Fibroblast of pulmonary artery (primary cell): Measurements from ENCODE around the gene IFNG.

ENCODE experiments used
- DNase-seq: peaks from one replicate; pipeline ENCODE4 v3.0.0-alpha.2; 2010; ENCODE audit warnings: low read depth
- H3K4me3 ChIP-seq: replicated peaks from 2 replicates; pipeline ENCODE4 v1.5.1; 2011; ENCODE audit warnings: low read depth, mild to moderate bottlenecking, control low read depth, low read length, moderate library complexity
- TF ChIP-seq, protein P1 (sequence below): IDR thresholded peaks from 2 replicates; pipeline ENCODE4 v1.5.1; 2011; ENCODE audit warnings: mild to moderate bottlenecking, control low read depth, low read length, inconsistent platforms; ENCODE audit errors: missing control alignments

IFNG gene

DNA sequence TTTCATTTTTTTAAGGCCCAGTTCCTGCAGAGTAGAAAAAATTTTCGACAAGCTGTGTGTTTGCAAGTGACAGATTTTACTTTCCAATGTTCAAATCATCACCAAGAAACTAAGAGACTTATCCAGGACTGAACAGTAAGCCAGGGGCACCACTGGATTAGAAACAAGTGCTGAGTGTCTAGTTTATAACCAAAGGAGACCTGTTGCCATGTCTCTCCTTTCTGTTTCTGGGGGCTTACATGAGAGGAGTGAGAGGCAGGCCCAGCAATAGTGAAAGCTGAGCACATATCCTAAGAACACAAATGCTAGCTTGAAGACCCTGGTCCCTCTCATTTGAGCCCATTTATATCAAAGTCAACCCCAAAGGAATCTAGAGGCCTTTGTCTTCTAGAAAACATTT, 2.9 kb downstream of the IFNG start:
- no peak for DNase-seq
- TF ChIP-seq, protein P1, sequence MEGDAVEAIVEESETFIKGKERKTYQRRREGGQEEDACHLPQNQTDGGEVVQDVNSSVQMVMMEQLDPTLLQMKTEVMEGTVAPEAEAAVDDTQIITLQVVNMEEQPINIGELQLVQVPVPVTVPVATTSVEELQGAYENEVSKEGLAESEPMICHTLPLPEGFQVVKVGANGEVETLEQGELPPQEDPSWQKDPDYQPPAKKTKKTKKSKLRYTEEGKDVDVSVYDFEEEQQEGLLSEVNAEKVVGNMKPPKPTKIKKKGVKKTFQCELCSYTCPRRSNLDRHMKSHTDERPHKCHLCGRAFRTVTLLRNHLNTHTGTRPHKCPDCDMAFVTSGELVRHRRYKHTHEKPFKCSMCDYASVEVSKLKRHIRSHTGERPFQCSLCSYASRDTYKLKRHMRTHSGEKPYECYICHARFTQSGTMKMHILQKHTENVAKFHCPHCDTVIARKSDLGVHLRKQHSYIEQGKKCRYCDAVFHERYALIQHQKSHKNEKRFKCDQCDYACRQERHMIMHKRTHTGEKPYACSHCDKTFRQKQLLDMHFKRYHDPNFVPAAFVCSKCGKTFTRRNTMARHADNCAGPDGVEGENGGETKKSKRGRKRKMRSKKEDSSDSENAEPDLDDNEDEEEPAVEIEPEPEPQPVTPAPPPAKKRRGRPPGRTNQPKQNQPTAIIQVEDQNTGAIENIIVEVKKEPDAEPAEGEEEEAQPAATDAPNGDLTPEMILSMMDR = no peak
- H3K4me3 ChIP-seq = no peak overlapping the region

DNA sequence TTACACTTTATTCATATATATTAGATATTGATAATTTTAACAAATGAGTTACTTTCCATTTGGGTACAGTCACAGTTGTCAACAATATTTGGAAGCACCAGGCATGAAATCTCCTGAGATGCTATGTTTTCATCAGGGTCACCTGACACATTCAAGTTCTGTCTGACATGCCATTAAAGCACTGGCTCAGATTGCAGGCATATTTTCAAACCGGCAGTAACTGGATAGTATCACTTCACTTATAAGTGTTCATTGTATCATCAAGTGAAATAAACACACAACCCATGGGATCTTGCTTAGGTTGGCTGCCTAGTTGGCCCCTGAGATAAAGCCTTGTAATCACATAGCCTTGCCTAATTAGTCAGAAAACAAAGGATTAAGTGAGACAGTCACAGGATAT, 4.8 kb downstream of the IFNG start:
- no peak overlapping the region for H3K4me3 ChIP-seq
- no peak for DNase-seq
- TF ChIP-seq, protein P1 = no peak

DNA sequence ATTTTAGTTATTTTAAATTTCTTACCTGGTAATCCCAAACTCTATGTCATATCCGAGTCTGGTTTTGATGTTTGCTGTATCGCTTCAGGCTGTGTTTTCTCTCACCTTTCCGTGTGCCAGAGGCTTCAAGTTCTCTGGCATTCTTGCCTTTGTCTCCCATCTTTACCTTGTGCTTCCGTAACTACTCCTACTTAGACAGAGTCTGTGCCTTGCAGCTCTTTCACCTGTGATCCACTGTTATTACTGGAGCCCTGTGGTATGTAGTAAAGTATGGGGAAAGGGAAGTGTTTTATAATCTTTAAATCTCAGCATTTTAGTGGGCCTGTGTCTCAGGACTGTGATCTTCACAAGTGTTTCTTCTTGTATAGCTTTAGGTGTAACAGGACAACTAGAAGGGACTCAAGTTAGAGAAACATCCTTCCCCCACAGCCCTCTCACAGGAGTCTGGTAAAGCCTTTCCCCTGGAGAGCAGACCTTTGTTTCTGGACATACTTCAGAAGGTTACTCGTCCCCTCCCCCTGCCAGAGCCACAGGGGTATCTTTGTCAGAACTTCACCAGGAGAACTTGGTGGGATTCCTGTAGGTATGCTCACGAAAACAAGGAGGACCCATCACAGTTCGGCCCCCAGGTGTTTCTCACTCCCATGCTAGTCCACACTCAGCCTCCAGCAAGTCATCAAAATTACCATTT, 11.1 kb downstream of the IFNG start:
- no peak overlapping the region for H3K4me3 ChIP-seq
- no peak for DNase-seq
- TF ChIP-seq, protein P1 = no peak

DNA sequence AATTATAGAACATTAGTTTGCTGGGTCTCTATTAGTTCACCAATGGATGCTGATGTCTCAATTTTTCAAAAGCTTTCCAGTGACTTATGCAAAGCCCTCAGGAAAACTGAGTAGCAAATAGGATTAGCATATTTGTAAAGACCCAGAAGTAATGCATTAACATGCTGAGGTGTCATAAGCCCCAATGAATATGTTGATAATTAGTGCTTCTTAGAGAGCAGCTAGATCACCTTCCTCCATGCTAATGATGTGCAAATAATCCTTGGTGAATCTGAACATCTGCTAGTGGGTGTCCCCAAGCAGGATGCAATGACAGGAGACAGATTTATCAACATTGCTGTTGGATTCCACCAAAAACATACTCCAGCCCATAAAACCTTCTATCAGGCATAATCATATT, 19.0 kb downstream of the IFNG start:
- TF ChIP-seq, protein P1 = no peak
- H3K4me3 ChIP-seq = no peak overlapping the region

DNA sequence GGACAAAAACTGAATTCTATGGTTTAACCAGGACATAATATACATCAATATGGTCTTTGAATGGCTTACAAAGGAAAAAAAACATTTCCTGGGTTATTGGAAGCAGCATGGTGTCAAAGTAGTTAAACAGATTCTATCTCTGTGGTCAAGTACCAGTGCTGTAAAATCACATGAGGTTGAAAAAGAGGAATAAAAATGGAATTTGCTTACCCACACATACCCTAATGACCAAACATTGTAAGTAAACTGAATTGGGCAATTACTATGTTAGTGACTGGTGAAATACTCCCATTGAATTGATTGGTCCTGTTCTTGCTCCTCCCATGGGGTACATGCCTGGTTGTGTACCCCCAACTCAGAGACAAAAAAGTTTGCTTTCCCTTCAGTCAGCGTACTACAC, 19.6 kb downstream of the IFNG start:
- no peak for DNase-seq
- no peak overlapping the region for H3K4me3 ChIP-seq
- TF ChIP-seq, protein P1 = no peak

More for the DNA sequence above, 19.0 kb downstream of the IFNG start:
- no peak for DNase-seq

DNA sequence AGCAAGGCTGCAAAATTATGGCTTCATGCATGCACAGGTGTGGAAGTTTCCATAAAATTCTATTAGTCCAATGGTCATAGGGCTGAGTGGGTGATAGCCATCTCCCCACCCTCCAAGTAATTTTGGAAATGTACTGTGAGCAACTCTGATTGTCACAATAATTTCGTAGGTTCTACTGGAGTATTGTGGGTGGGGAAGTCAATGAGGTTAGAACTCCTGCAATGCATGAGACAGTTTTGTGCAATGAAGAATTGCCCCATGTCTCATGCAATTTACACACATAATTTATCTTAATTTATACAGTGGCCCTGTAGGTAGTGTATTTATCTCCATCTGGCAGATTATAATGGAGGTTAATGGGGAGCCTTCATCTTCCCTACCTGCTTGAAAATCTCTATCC, 20.5 kb downstream of the IFNG start:
- no peak for DNase-seq
- H3K4me3 ChIP-seq = no peak overlapping the region
- TF ChIP-seq, protein P1 = no peak

DNA sequence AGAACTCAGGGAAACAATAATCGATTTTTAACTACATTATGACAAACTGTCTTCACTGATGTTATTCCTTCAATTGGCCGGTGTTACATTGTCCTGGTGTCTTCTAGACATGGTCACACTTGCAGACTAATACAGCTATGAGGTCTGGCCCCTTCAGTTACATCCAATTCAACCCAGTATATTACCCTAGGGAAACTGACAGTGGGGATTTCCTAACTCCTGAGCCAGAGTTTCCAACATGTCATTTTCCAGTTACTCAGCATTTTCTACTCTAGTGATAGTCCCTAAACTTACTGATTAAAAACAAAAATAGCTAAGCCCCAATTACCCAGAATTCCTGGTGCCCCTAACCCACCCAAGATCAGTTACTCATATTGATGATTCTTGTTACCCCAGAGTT, 21.1 kb downstream of the IFNG start:
- H3K4me3 ChIP-seq = no peak overlapping the region
- no peak for DNase-seq
- TF ChIP-seq, protein P1 = no peak
